HepG2 (cell line): ENCODE measurements around the gene CIART. TPM values are rescaled to one million over a fixed set of nuclear protein-coding genes. Genes with fewer than 3 reads are reported as not detected.

ENCODE experiments used
- ARID5B ChIP-seq: IDR thresholded peaks from 2 replicates; pipeline ENCODE4 v1.4.0; 2020; ENCODE audit warnings: mild to moderate bottlenecking, missing genetic modification reagents
- ATF7-NPFF ChIP-seq: sonication (generic); formaldehyde crosslinking; IDR thresholded peaks from 2 replicates; pipeline ENCODE4 v1.8.1; 2023; ENCODE audit warnings: mild to moderate bottlenecking, low read depth, missing genetic modification reagents, moderate library complexity
- TRIM24 ChIP-seq: sonication (generic); formaldehyde crosslinking; IDR thresholded peaks from 2 replicates; pipeline ENCODE4 v1.8.0; 2022; ENCODE audit warnings: mild to moderate bottlenecking, missing genetic modification reagents
- ZNF17 ChIP-seq: sonication (generic); formaldehyde crosslinking; IDR thresholded peaks from 2 replicates; pipeline ENCODE4 v1.5.0; 2020; ENCODE audit warnings: mild to moderate bottlenecking, missing genetic modification reagents
- ZNF260 ChIP-seq: sonication (generic); formaldehyde crosslinking; IDR thresholded peaks from 2 replicates; pipeline ENCODE4 v1.4.0; 2020; ENCODE audit warnings: missing genetic modification reagents, low read depth, mild to moderate bottlenecking, borderline replicate concordance
- ZNF281 ChIP-seq: sonication (generic); formaldehyde crosslinking; IDR thresholded peaks from 2 replicates; pipeline ENCODE4 v1.4.0; 2020; ENCODE audit warnings: missing genetic modification reagents, borderline replicate concordance
- ZNF510 ChIP-seq: sonication (generic); formaldehyde crosslinking; IDR thresholded peaks from 2 replicates; pipeline ENCODE4 v1.4.0; 2020; ENCODE audit warnings: low read depth, mild to moderate bottlenecking, missing genetic modification reagents
- ZNF615 ChIP-seq: sonication (generic); formaldehyde crosslinking; IDR thresholded peaks from 2 replicates; pipeline ENCODE4 v1.5.0; 2020; ENCODE audit warnings: mild to moderate bottlenecking, missing genetic modification reagents, borderline replicate concordance
- ZNF616 ChIP-seq: sonication (generic); formaldehyde crosslinking; IDR thresholded peaks from 2 replicates; pipeline ENCODE4 v1.5.0; 2020; ENCODE audit warnings: low read depth, mild to moderate bottlenecking, missing genetic modification reagents
- ZNF687 ChIP-seq: sonication (generic); formaldehyde crosslinking; IDR thresholded peaks from 2 replicates; pipeline ENCODE4 v1.5.1; 2020; ENCODE audit warnings: mild to moderate bottlenecking, missing genetic modification reagents, moderate library complexity
- ZNF878 ChIP-seq: sonication (generic); formaldehyde crosslinking; IDR thresholded peaks from 2 replicates; pipeline ENCODE4 v1.8.1; 2023; ENCODE audit warnings: mild to moderate bottlenecking, missing genetic modification reagents, moderate library complexity
- polyA plus RNA-seq, 8 experiments: library from polyadenylated mRNA; depleted of rRNA in 3 of 8; stranded (reverse) in 7 of 8; unstranded in 1 of 8; fragments of >200 nt; fragmentation: Illumina TruSeq in 4 of 8; extraction: Trizol in 4 of 8; gene quantifications; 2 replicates each; pipeline versions ENCODE4 v1.2.1 to v1.2.3, GENCODE V29; 2011 to 2016; ENCODE audit warnings: low read depth in 4 of 8, missing spikeins in 1 of 8, mixed read lengths in 1 of 8; ENCODE audit not compliant: insufficient read depth in 1 of 8
- total RNA-seq, 5 experiments: library from RNA; depleted of rRNA; stranded (reverse); fragments of >200 nt; fragmentation: Illumina TruSeq; extraction: Trizol; gene quantifications; 2 replicates each; pipeline ENCODE4 v1.2.3, GENCODE V29; 2016; ENCODE audit warnings: low read depth in 1 of 5
- TF ChIP-seq, protein P1 (sequence below): sonication (generic); formaldehyde crosslinking; IDR thresholded peaks from 2 replicates; pipeline ENCODE4 v1.4.0; 2020; ENCODE audit warnings: missing genetic modification reagents, borderline replicate concordance
- TF ChIP-seq, protein P2 (sequence below): sonication (generic); formaldehyde crosslinking; IDR thresholded peaks from 2 replicates; pipeline ENCODE4 v1.8.1; 2023; ENCODE audit warnings: mild to moderate bottlenecking, moderate library complexity, missing genetic modification reagents

CIART gene
- total and polyA plus RNA-seq, 2 of the 13 experiments (the other 11 are each of a cell fraction or from before 2014, with no cell fraction given) = 0.58 TPM; not detected in 1

DNA sequence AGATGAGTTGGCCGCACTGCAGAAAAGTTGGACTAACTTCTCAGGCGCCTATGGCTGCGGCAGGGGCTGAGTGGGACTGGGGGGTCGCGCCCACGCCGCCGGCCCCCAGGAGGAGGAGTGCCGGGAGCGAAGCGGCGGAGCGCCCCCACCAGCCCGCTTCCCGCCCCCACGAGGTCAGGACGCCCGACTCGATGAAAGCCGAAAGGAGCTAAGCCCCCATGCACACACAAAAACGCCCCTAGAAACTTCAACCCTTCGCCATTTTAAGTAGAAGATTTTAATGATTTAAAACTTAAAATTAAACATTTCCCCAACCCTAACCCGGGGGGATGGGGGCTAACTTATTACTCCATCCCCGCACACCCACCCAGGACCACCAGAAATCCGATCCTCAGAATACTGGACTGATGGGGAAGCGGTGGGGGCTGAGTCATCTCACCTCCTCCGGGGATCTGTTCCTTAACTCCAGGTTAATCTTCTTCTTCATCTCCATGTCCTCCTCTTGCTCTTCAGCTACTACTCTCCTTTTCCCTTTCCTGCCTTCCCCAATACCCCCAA, 47.0 kb upstream of the CIART start (continued):
- TF ChIP-seq ZNF615 (CRISPR knock-in tag) (no peak), ZNF687 (CRISPR knock-in tag) (no peak; the same call in 1 of the 2 replicates), ZNF281 (no peak), ZNF17 (no peak), ARID5B (CRISPR knock-in tag) (no peak), ZNF616 (CRISPR knock-in tag) (no peak), ZNF878 (CRISPR knock-in tag) (no peak), TRIM24 (CRISPR knock-in tag) (no peak), ZNF260 (no peak), ATF7-NPFF (no peak), ZNF510 (CRISPR knock-in tag) (no peak)
- TF ChIP-seq, protein P1, sequence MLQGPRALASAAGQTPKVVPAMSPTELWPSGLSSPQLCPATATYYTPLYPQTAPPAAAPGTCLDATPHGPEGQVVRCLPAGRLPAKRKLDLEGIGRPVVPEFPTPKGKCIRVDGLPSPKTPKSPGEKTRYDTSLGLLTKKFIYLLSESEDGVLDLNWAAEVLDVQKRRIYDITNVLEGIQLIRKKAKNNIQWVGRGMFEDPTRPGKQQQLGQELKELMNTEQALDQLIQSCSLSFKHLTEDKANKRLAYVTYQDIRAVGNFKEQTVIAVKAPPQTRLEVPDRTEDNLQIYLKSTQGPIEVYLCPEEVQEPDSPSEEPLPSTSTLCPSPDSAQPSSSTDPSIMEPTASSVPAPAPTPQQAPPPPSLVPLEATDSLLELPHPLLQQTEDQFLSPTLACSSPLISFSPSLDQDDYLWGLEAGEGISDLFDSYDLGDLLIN (CRISPR knock-in tag) = no peak
- TF ChIP-seq, protein P2, sequence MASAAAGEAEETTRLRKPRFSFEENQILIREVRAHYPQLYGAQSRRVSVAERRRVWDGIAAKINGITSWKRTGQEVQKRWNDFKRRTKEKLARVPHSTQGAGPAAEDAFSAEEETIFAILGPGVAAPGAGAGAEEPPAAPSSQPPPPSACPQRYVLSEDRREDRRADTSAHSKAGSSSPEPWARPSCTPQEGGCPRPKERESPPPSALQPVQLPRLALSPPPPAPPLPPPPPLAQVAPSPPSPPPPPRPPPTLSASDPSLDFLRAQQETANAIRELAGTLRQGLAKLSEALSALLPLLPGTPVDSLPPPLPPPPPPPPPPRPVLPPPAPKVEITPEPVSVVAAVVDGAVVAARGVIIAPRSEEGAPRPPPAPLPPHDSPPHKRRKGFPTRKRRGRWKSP (CRISPR knock-in tag) = no peak
